ENCODE measurements around the gene SSUH2.

SSUH2 gene

GRCh38 chr3:8571256-8571655 lies 73.3 kb downstream of the SSUH2 start:
- Histone ChIP-seq H2AFZ (no peak overlapping the region), H3K79me2 (no peaks in the 10 kb centered on the region), H3K4me2 (ENCODE audit: low read length) (no peak overlapping the region), H3K27me3 (ENCODE audit: control insufficient read depth, insufficient read depth, low read length) (no peaks in the 10 kb centered on the region), H3K9me3 (ENCODE audit: control insufficient read depth, low read length) (no peaks in the 10 kb centered on the region), H3K27ac (peak overlapping the region; percentile 20), H3K4me1 (no peaks in the 10 kb centered on the region), H3K4me3 (ENCODE audit: low read depth, low read length) (no peak overlapping the region), H3K9ac (no peak overlapping the region), H3K36me3 (ENCODE audit: control insufficient read depth, insufficient read depth, low read length) (no peaks in the 10 kb centered on the region)
- TF ChIP-seq, protein P1, sequence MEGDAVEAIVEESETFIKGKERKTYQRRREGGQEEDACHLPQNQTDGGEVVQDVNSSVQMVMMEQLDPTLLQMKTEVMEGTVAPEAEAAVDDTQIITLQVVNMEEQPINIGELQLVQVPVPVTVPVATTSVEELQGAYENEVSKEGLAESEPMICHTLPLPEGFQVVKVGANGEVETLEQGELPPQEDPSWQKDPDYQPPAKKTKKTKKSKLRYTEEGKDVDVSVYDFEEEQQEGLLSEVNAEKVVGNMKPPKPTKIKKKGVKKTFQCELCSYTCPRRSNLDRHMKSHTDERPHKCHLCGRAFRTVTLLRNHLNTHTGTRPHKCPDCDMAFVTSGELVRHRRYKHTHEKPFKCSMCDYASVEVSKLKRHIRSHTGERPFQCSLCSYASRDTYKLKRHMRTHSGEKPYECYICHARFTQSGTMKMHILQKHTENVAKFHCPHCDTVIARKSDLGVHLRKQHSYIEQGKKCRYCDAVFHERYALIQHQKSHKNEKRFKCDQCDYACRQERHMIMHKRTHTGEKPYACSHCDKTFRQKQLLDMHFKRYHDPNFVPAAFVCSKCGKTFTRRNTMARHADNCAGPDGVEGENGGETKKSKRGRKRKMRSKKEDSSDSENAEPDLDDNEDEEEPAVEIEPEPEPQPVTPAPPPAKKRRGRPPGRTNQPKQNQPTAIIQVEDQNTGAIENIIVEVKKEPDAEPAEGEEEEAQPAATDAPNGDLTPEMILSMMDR (IDR thresholded peaks at IDR 0.05): no peak
